Activated CD8-positive, alpha-beta T cell treated with anti-CD3 and anti-CD28 coated beads for 36 hours (primary cell): Measurements from ENCODE around the gene TNIP2. TPM values are rescaled to one million over a fixed set of nuclear protein-coding genes. Genes with fewer than 3 reads are reported as not detected.

Experiments
- ATAC-seq: fragments of 200-7000 bp; cut with Tn5 transposase; one replicate; pipeline ENCODE4 v1.10.0; 2021; ENCODE audit warnings: mild to moderate bottlenecking, moderate library complexity
- CTCF ChIA-PET: fragments of 350-600 bp; sonication (Branson Sonifier 250); formaldehyde crosslinking; loops from one replicate; lab custom pipeline; 2021; ENCODE audit warnings: antibody characterized with exemption; lab: Charles Lee
- POLR2A ChIA-PET: fragments of 350-600 bp; sonication (Branson Sonifier 250); formaldehyde crosslinking; loops from one replicate; lab custom pipeline; 2021; ENCODE audit warnings: antibody characterized with exemption; lab: Charles Lee
- DNase-seq: peaks from one replicate; pipeline ENCODE4 v3.0.0-alpha.2; 2020
- H3K27ac Mint-ChIP-seq: one replicate; pipeline ENCODE4 v1.8.0; 2021; ENCODE audit warnings: mild to moderate bottlenecking, mixed read lengths
- H3K27me3 Mint-ChIP-seq: one replicate; pipeline ENCODE4 v1.8.0; 2021; ENCODE audit warnings: mixed read lengths
- H3K36me3 Mint-ChIP-seq: one replicate; pipeline ENCODE4 v1.8.0; 2021; ENCODE audit warnings: low read depth, mixed read lengths
- H3K4me1 Mint-ChIP-seq: one replicate; pipeline ENCODE4 v1.8.0; 2021; ENCODE audit warnings: low read depth, mixed read lengths
- H3K4me3 Mint-ChIP-seq: one replicate; pipeline ENCODE4 v1.8.0; 2021; ENCODE audit warnings: mild to moderate bottlenecking, moderate library complexity, mixed read lengths
- H3K9me3 Mint-ChIP-seq: one replicate; pipeline ENCODE4 v1.8.0; 2021; ENCODE audit warnings: mixed read lengths
- CTCF ChIP-seq: fragments of 200-600 bp; IDR thresholded peaks from one replicate; pipeline ENCODE4 v1.8.0; 2022; ENCODE audit warnings: antibody characterized with exemption, mild to moderate bottlenecking
- intact Hi-C: fragments of 100-400 bp; cut with micrococcal nuclease; formaldehyde crosslinking; loops from one replicate; pipeline ENCODE4 v1.10.0; 2022
- total RNA-seq, 2 experiments: library from RNA; stranded (reverse); gene quantifications; one replicate each; pipeline ENCODE4 v1.2.3, GENCODE V29; 2021

TNIP2 gene
- total RNA-seq, 2 experiments from 2014 or later = 46.1 to 48.1 TPM

- DNase-seq (no peak), ATAC-seq (no peak)
- Mint-ChIP-seq H3K27ac (peak overlapping the region; percentile 49), H3K4me1 (peaks cover 12% of the 10 kb centered on the region), H3K36me3 (peaks cover 20% of the 10 kb centered on the region), H3K27me3 (no peaks in the 10 kb centered on the region), H3K4me3 (no peak overlapping the region), H3K9me3 (no peaks in the 10 kb centered on the region)
- intact Hi-C loops = no loop called here
- ChIA-PET CTCF (no interaction called here), POLR2A (no interaction called here)
- no peak for TF ChIP-seq CTCF
Measured at GRCh38 chr4:2723751-2724150, 32.4 kb downstream of the TNIP2 start.

GRCh38 chr4:2722033-2722432 is 34.1 kb downstream of the TNIP2 start:
- no peak for TF ChIP-seq CTCF
- CTCF ChIA-PET = no interaction called here
- intact Hi-C loops = no loop called here
- Mint-ChIP-seq H3K27me3 (no peaks in the 10 kb centered on the region), H3K36me3 (peaks cover 21% of the 10 kb centered on the region), H3K27ac (no peak overlapping the region), H3K4me1 (peaks cover 12% of the 10 kb centered on the region), H3K4me3 (no peak overlapping the region), H3K9me3 (no peaks in the 10 kb centered on the region)
- ATAC-seq (no peak), DNase-seq (no peak)
- POLR2A ChIA-PET = interaction anchor here (1.0 to 1.2 kb wide), 2 partner anchors 24 to 28 kb away, joined by 3 to 5 read pairs; no protein-coding TSS in a partner anchor

GRCh38 chr4:2721586-2721985 is 34.5 kb downstream of the TNIP2 start:
- H3K9me3 Mint-ChIP-seq = no peaks in the 10 kb centered on the region

GRCh38 chr4:2716236-2716635 is 39.9 kb downstream of the TNIP2 start:
- POLR2A ChIA-PET = no interaction called here
- CTCF ChIA-PET = no interaction called here
- DNase-seq = no peak
- ATAC-seq = no peak
- intact Hi-C loops = no loop called here
- no peak overlapping the region for H3K27ac Mint-ChIP-seq
- no peaks in the 10 kb centered on the region for H3K27me3 Mint-ChIP-seq
- TF ChIP-seq CTCF = no peak
- H3K4me1 Mint-ChIP-seq = peaks cover 21% of the 10 kb centered on the region
- H3K9me3 Mint-ChIP-seq = no peaks in the 10 kb centered on the region
- no peak overlapping the region for H3K4me3 Mint-ChIP-seq
- H3K36me3 Mint-ChIP-seq = peaks cover 28% of the 10 kb centered on the region

More at GRCh38 chr4:2721586-2721985, 34.5 kb downstream of the TNIP2 start:
- intact Hi-C loops = no loop called here
- ATAC-seq (no peak), DNase-seq (no peak)
- Mint-ChIP-seq H3K4me1 (peaks cover 12% of the 10 kb centered on the region), H3K4me3 (no peak overlapping the region), H3K27me3 (no peaks in the 10 kb centered on the region), H3K36me3 (peaks cover 21% of the 10 kb centered on the region), H3K27ac (no peak overlapping the region)
- TF ChIP-seq CTCF = no peak
- POLR2A ChIA-PET = interaction anchor here (1.0 to 1.2 kb wide), 2 partner anchors 24 to 29 kb away, joined by 3 to 5 read pairs; no protein-coding TSS in a partner anchor
- CTCF ChIA-PET = no interaction called here

GRCh38 chr4:2715426-2715825 is 40.7 kb downstream of the TNIP2 start:
- DNase-seq (no peak), ATAC-seq (no peak)
- Mint-ChIP-seq H3K9me3 (no peaks in the 10 kb centered on the region), H3K4me1 (peaks cover 21% of the 10 kb centered on the region), H3K27ac (no peak overlapping the region), H3K27me3 (no peaks in the 10 kb centered on the region), H3K36me3 (peaks cover 26% of the 10 kb centered on the region), H3K4me3 (no peak overlapping the region)
- intact Hi-C loops = no loop called here
- ChIA-PET CTCF (no interaction called here), POLR2A (no interaction called here)
- no peak for TF ChIP-seq CTCF
